ENCODE results near the gene PNMA8A.

Gene PNMA8A

DNA sequence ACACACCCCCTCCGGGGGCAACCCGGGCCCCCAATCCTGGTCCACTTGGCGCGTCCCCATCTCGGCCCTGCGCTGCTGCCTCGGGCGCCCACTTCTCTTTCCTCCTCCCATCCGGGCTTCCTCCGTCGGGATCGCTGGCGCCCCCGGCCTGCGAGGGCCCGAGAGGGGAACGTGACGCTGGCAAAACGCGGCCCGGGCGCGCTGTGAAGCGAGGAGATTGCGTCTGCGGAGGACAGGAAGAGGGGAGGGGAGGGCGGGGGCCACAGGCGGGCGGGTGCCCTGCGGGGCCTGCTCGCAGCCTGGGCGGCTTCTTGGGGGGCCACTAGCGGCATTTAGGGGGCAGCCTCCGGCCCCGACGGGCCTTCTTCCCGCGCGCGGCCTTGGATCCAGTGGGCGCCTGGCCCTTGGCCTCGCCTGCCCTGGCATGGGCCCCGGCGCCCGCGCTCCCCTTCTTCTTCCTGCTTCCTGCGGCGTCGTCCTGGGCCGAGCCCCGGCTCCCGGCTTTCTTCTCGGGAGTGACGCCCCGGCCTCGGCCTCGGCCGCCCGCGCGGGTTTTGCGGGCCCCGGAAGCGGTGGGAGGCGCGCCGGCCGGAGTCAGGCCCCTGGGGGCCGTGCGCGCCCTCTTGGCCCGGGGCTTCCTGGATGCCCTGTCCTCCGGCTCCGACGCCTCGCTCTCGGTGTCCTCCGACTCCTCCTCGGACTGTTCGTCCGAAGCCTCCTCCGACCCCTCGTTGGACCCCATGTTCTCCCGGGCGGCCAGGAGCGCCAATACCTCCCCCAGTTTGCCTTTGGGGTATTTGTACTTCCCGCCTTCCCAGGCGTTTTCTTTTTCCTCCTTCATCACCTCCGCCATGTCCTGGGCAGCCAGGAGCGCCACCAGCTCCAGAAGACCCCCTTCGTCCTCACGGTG is 22.1 kb upstream of the PNMA8A start:
- no peak for DNase-seq (ENCODE audit: low read depth, low spot score)
- TF ChIP-seq, protein P1, sequence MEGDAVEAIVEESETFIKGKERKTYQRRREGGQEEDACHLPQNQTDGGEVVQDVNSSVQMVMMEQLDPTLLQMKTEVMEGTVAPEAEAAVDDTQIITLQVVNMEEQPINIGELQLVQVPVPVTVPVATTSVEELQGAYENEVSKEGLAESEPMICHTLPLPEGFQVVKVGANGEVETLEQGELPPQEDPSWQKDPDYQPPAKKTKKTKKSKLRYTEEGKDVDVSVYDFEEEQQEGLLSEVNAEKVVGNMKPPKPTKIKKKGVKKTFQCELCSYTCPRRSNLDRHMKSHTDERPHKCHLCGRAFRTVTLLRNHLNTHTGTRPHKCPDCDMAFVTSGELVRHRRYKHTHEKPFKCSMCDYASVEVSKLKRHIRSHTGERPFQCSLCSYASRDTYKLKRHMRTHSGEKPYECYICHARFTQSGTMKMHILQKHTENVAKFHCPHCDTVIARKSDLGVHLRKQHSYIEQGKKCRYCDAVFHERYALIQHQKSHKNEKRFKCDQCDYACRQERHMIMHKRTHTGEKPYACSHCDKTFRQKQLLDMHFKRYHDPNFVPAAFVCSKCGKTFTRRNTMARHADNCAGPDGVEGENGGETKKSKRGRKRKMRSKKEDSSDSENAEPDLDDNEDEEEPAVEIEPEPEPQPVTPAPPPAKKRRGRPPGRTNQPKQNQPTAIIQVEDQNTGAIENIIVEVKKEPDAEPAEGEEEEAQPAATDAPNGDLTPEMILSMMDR (IDR thresholded peaks at IDR 0.05; ENCODE audit: insufficient read depth, low read length, missing control alignments) = no peak
- H3K4me3 ChIP-seq (ENCODE audit: low read depth, low read length) = no peak overlapping the region
- ChIA-PET POLR2A (no interaction called here), CTCF (no interaction called here)

DNA sequence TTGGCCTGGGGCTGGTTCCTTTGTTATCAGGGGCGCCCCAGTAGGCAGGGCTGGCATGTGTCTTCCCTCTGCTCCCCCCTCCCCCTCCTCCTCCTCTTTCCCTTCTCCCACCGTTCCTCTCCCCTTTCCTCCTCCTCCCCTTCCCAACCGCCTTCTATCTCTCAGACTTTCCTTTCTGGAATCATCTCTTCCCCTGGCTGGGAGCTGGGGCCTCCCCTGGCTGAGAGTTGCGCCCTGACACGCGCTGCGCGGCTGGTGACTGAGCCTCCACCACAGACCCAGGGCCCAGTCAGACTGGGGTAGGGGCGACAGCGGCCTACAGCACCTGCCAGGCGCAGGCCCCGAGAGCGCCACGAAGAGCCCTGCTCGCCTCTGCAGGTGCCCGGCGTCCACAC is 21.5 kb upstream of the PNMA8A start:
- ChIA-PET POLR2A (no interaction called here), CTCF (interaction anchor here (6.3 kb wide), 1 partner anchor 97 kb away, joined by 162 read pairs; no protein-coding TSS in a partner anchor)
- H3K4me3 ChIP-seq (ENCODE audit: low read depth, low read length) = no peak overlapping the region
- TF ChIP-seq, protein P1 (IDR thresholded peaks at IDR 0.05; ENCODE audit: insufficient read depth, low read length, missing control alignments) = no peak
- no peak for DNase-seq (ENCODE audit: low read depth, low spot score)

DNA sequence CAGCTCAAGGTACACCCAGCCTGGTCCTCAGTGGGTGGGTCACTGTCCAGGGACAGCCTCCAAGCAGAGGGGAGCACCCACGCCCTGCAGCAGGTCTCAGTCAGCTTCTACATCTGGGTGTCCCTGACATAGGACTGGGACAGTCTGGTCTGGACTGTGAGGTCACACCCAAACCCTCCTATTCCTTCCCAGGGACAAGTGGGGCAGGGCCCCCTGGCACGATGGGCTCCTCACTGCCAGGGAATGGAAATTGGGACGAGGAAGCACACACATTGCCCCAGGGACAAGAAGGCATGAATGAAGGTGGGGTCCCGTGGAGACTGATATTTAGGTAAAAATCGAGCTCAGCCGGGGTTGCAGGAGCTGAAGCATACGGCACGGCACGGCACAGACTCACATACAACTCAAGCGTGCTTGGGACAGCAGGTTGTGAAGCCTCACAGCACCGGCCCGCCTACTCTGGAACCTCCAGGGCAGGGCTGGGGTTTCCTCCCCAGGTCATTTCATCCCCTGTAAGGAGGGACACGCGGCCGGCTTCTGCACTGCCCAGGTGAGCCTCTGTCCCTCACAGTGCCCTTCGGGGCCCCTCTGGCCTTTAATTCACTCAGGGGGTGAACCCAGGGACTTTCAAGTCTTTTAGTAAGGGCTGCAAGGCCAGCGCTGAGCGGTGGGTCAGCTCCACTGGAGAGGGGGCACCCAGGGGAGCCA is 20.8 kb upstream of the PNMA8A start:
- DNase-seq (ENCODE audit: low read depth, low spot score) = no peak
- TF ChIP-seq, protein P1 (IDR thresholded peaks at IDR 0.05; ENCODE audit: insufficient read depth, low read length, missing control alignments) = no peak
- ChIA-PET CTCF (interaction anchor here (0.7 to 7.0 kb wide), 5 partner anchors 16 to 211 kb away, joined by 3 to 257 read pairs (median 3); no protein-coding TSS in a partner anchor), POLR2A (no interaction called here)
- H3K4me3 ChIP-seq (ENCODE audit: low read depth, low read length) = no peak overlapping the region

DNA sequence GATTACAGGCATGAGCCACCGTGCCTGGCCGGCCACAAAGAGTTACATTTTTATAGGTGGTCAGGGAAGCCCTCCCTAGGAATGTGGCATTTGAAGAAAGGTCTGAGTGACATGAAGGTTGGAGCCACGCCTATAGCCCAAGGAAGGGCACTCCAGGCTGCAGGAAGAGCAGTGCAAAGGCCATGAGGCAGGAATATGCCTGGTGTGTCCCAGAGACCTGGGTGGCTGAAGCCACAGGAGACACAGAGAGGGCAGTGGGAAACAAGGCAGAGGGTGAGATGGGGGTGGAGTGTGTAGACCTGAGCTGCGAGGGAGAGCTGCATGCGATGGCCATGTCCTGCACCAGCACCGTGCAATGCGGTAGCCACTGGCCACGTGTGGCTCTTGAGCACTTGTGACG is 19.4 kb upstream of the PNMA8A start:
- ChIA-PET CTCF (interaction anchor here (1.3 to 7.0 kb wide), 5 partner anchors 17 to 100 kb away, joined by 3 to 257 read pairs (median 32); no protein-coding TSS in a partner anchor), POLR2A (no interaction called here)
- no peak for DNase-seq (ENCODE audit: low read depth, low spot score)
- H3K4me3 ChIP-seq (ENCODE audit: low read depth, low read length) = no peak overlapping the region
- TF ChIP-seq, protein P1 (IDR thresholded peaks at IDR 0.05; ENCODE audit: insufficient read depth, low read length, missing control alignments) = no peak

DNA sequence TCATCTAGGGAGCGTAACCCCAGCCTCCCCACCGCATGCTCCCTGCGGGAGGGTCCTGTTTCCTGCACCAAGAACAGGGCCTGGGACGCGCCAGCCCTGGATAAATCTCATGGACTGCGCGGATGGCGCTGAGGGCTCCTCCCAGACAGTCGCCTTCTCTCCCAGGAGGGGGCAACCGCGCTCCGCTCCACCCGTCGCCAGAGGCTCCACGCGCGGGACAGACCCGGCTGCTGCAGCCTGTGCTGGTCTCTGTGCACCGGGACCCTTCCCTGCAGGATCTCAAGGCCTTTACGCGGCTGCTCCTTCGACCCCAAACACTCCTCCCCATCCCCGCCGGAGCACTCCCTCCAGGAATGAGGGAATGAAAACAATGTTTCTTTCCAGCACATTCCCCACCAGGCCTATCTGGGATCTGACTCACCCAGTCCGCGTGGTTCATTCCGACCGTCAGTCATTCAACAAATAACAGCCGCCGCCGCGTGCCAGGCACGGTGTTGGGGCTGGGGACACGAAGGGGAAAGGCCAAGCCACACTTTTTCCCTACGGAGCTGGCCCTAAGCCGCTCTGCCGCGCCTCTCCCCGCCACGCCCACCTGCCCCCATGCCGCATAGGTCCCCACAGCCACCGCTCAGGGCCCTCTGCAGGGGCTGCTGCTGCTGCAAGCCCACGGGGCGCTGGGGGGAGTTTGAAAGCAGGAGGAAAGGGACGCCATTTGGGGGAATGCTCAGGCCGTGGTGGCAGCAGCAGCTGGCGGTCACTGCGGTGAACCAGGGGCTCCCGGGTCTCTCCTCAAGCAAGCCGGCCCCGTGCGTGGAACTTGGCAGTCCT is 18.3 kb upstream of the PNMA8A start:
- POLR2A ChIA-PET = interaction anchor here (0.8 to 1.1 kb wide), 2 partner anchors 84 to 85 kb away, joined by 3 to 6 read pairs; no protein-coding TSS in a partner anchor
- CTCF ChIA-PET = interaction anchor here (0.9 to 7.0 kb wide), 17 partner anchors 8 to 411 kb away, joined by 3 to 257 read pairs (median 6); partner anchors contain the start of gene CCDC8
- TF ChIP-seq, protein P1 (IDR thresholded peaks at IDR 0.05; ENCODE audit: insufficient read depth, low read length, missing control alignments) = peak; percentile 33
- no peak overlapping the region for H3K4me3 ChIP-seq (ENCODE audit: low read depth, low read length)
- DNase-seq (ENCODE audit: low read depth, low spot score) = no peak

All from AG04449 (cell line).